Ovary (tissue), 3 donors: Measurements from ENCODE around the gene PADI2.
A peak's percentile ranks its signal among the peaks of the same experiment; 100 is the strongest.

Experiments used
- POLR2A ChIP-seq: fragments of 450-650 bp; IDR thresholded peaks from one replicate; pipeline ENCODE4 v1.6.1; 2017; ENCODE audit warnings: antibody characterized with exemption, mild to moderate bottlenecking, moderate library complexity
- TF ChIP-seq, protein P1 (sequence below), 3 donors: fragments of 450-650 bp in 2 of 3; fragments of 200-600 bp in 1 of 3; IDR thresholded peaks; one replicate each; pipeline versions ENCODE4 v1.5.1 to v1.8.0; 2016 to 2022; ENCODE audit warnings: antibody characterized with exemption in 3 of 3, mild to moderate bottlenecking in 1 of 3
- donor health status: DM: no; HTN: no; CAD: no.

DNA sequence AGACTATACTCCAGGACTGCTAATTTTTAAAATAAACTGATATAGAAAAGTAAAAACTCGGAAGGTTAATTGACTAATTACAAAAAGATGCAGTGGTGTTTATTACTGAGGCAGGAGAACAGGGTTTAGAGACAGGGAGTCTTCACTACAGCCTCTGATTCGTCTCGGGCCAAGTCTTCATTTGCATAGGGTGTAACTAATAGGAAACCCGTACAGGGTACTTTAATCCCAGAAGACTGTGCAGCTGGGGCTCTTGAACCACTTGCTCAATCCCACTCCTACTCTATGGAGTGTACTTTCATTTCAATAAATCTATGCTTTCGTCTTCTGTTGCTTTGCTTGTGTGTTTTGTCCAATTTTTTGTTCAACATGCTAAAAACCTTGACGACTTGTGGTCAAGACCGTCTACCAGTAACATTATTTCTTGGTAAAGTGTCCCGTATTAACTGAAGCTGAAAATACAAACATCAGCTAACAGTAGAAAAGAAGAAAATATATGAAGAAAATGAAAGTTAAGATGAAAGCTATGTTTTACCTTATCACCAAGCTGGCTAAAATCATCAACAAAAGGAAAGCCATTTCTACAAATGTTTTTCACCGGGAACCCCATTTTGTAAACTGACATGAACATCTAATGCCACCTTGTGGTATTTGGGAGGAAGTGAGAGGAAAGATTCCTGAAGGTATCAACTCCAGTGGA is 73.5 kb downstream of the PADI2 start:
- TF ChIP-seq, protein P1, sequence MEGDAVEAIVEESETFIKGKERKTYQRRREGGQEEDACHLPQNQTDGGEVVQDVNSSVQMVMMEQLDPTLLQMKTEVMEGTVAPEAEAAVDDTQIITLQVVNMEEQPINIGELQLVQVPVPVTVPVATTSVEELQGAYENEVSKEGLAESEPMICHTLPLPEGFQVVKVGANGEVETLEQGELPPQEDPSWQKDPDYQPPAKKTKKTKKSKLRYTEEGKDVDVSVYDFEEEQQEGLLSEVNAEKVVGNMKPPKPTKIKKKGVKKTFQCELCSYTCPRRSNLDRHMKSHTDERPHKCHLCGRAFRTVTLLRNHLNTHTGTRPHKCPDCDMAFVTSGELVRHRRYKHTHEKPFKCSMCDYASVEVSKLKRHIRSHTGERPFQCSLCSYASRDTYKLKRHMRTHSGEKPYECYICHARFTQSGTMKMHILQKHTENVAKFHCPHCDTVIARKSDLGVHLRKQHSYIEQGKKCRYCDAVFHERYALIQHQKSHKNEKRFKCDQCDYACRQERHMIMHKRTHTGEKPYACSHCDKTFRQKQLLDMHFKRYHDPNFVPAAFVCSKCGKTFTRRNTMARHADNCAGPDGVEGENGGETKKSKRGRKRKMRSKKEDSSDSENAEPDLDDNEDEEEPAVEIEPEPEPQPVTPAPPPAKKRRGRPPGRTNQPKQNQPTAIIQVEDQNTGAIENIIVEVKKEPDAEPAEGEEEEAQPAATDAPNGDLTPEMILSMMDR (IDR thresholded peaks at IDR 0.05) = peak; percentile 37 to 88 (median 86)
- no peak for TF ChIP-seq POLR2A
